ENCODE data around the gene RASSF7.
A peak's percentile ranks its signal among the peaks of the same experiment; 100 is the strongest.
"Not testable (repeated sequence)": the region's sequence is repeated elsewhere in the genome, so short reads cannot be mapped to it uniquely, and the experiment has no call there.

The RASSF7 gene, protein sequence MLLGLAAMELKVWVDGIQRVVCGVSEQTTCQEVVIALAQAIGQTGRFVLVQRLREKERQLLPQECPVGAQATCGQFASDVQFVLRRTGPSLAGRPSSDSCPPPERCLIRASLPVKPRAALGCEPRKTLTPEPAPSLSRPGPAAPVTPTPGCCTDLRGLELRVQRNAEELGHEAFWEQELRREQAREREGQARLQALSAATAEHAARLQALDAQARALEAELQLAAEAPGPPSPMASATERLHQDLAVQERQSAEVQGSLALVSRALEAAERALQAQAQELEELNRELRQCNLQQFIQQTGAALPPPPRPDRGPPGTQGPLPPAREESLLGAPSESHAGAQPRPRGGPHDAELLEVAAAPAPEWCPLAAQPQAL

GRCh38 chr11:560305-561147, at the start of gene RASSF7, which contains the start of gene LMNTD2:
TSS of gene RASSF7 (plus strand) at chr11:560970. CDS start at chr11:561769, 799 bp downstream.
TSS of gene LMNTD2 (minus strand) at chr11:560738. CDS start at chr11:560716, 22 bp downstream.
- DNase-seq (ENCODE audit: low read depth in 2 of 2): peak; percentile 35 to 49

DNA sequence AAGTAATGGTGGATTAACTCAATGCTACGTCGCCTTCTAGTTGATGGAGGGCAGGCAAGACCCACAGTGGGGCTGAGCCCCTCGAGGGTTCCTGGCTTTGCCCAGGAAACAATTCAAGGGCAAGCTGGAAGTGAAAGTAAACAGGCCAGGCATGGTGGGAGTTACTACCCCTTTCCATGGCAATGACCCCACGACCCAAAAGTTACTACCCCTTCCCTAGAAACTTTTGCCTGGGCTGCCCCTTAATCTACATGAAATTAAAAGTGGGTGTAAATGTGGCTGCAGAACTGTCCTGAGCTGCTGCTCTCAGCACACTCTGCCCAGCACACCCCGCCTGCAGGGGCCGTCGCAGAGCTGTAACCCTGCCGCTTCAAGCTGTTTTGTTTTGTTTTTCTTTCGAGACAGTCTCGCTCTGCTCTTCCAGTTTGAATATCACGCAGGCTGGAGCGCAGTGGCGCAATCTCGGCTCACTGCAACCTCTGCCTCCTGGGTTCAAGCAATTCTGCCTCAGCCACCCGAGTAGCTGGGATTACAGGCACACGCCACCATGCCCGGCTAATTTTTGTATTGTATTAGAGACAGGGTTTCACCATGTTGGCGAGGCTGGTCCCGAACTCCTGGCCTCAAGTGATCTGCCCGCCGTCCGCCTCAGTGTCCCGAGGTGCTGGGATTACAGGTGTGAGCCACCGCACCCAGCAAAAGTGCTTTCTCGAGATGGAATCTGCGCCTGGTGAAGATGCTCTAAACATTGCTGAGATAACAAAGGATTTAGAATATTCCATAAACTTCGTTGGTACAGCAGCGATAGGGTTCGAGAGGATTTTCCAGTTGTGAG, 47.8 kb upstream of the RASSF7 start:
- no peak for DNase-seq (ENCODE audit: low read depth in 2 of 2)

- DNase-seq (ENCODE audit: low read depth in 2 of 2): no peak
Observed at GRCh38 chr11:514606-515005, 46.2 kb upstream of the RASSF7 start.

DNA sequence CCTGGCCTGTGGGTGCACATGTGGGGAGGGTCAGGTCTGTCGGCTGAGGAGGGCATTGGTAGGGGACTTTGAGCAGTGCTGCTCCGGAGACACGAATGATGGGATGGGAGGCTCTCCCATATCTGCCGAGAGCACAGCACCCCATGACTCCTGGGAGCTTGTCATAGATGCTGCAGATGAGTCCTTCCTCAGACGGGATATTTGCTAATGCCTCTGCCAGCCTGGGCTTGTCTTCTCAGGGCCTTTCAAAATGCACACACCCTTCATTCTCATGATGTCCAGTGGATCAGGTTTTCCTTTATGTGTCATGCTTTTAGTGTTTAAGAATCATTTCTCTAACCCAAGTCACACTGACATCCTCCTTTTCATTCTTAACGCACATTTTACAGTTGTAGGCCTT, 45.6 kb upstream of the RASSF7 start:
- no peak for DNase-seq (ENCODE audit: low read depth in 2 of 2)

DNA sequence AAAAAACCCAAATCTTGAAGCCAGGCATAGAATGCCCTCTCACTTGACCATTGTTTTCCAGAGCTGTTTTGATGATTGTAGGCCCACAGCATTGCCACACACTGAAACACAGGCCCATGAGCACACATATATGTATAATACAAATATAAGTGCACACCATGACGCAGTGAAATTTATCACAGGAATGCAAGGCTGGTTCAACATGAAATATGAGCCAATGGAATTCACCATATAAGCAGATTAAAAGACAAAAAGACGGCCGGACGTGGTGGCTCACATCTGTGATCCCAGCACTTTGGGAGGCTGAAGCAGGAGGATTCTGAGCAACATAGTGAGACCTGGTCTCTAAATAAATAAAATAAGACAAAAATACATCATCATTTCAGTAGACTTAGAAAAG, 44.4 kb upstream of the RASSF7 start:
- DNase-seq (ENCODE audit: low read depth in 2 of 2): no peak

- DNase-seq (ENCODE audit: low read depth in 2 of 2): not testable (repeated sequence)
Observed at GRCh38 chr11:516918-517685, 43.7 kb upstream of the RASSF7 start.

DNA sequence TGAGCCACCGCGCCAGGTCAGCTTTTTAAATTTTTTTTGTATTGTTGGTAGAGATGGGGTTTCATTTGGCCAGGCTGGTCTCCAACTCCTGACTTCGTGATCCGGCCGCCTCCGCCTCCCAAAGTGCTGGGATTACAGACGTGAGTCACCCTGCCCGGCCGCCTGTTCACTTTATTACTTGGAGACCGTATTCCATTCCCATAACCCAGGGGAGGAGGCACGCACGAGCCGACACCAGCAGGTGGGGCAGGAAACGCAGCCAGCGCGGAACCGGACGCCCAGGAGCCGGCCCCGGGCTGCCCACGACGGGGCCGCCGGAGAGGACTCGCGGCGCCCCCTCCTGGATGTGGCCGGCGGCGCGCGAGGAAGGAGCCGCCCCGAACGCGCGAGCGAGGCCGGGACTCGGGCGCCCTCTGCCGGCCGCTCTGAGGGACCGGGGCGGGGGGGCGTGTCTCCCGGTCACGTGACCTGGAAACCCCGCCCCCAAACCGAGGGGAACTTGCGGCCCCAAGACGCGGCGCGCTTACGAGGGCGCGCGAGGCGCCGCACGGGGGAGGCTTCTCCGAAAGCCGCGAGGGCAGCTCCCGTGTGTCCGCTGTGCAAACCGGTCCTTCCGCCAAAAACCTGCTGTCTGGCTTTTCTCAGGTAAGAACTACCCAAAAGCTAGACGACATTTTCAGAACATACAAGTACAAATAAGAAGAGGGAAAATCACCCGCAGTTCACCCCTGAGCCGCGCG, 42.1 kb upstream of the RASSF7 start:
- peak; percentile 73 to 77 for DNase-seq (ENCODE audit: low read depth in 2 of 2)

GRCh38 chr11:520428-521176, 40.2 kb upstream of the RASSF7 start:
- DNase-seq (ENCODE audit: low read depth in 2 of 2): no peak

GRCh38 chr11:521177-521688, 39.5 kb upstream of the RASSF7 start:
- no peak for DNase-seq (ENCODE audit: low read depth in 2 of 2)

- no peak for DNase-seq (ENCODE audit: low read depth in 2 of 2)
Observed at GRCh38 chr11:526192-526591, 34.6 kb upstream of the RASSF7 start.

DNA sequence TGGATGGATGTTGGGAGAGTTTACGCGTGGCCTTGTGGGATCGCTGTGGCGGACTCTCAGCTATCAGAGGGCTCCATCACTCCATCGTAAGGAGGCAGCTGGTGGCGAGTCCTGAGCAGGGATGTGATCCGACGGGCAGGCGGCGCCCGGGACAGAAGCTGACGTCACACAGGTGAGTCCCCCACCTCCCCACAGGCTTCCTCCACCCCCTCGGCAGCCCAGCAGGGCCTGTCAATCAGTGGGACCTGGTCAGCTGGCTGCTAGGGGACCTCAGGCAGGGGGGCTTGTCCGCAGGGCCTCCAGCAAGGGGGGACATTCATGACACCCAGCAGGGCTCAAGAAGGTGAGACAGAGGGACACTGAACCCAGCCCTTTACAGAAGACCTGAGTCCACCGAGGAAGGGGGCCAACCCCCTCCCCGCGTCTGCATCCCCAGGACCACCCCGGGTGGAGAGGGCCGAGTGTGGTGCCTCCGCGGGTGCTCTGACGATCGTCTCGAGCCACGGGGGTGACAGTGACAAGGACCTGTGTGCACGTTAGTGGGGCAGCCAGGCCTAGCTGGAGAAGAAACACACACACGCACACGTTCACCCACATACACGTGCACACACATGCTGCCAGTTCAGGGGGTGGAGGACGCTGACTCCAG, 32.5 kb upstream of the RASSF7 start:
- DNase-seq (ENCODE audit: low read depth in 2 of 2): no peak

DNA sequence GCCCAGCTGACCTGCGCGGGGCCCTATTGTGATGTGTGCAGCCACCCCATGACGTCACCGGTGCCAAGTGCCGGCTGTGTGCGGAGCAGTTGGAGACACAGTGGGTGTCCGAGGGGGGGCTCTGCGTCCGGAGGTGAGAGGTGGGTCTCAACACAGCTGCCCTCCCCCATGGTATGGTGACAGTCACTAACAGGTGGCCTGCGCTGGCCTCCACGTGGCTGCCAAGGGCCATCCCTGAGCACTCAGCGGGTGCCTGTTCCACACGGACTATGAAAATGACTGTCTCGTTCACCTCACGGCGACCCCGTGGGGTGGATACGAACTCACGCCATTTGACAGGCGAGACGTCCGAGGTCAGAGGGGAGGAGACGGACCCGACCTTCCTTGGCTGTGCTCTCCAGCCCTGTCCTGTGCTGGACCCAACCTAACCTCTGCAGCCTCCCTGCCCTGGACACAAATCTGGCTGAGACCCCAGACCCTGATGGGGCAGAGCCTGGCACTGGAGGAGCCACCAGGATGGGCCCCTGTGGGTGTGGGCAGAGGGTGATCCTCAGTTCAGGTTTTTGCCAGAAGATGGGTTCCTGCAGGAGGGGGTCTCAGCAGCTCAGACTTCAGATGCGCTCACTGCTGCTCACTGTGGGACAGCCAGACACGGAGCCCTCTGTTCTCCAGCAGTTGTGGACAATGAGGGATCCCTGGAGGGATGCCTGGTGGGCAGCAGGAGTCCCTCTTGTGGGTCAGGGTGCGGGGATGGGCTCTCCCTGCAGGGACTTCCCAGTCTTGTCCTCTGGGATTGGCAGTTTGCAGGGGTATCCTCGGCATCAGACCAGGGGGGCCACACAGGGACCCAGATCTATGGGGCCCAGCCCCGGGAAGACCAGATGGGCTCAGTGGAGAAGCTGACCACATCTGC, 31.7 kb upstream of the RASSF7 start:
- DNase-seq (ENCODE audit: low read depth in 2 of 2): no peak

DNA sequence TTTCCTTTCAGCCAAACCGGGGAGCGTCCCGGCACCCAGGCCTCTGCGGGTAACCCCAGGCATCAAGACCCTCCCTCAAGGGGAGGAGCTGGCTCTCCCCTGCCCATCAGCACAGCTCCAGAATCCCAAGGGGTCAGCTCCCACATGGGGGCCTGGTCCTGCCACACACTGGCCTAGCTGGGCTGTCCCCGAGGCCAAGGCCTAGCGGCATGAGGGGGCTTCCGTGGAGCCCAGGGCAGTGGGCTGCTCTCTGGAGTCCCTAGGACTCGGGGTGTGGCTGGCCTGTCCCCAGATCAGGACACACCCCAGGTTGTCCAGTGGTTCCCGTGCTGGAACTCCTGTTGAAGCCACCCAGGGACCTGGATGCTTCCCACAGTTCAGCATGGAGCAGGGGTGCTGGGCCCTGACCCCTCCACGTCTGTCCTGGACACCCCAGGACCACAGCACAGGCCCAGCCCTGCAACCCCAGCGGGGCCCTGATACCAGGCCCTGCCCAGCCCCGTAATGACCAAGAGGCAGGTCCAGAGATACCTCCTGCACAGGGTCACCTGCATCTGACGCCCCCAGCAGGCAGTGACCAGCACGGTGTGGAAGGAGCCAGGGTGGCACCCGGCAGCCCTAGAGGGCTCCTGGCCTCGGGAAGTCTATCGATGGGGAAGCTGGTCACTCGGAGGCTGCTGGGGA, 30.9 kb upstream of the RASSF7 start:
- DNase-seq (ENCODE audit: low read depth in 2 of 2): no peak

- DNase-seq (ENCODE audit: low read depth in 2 of 2): no peak
Observed at GRCh38 chr11:530960-531831, 29.6 kb upstream of the RASSF7 start.

- DNase-seq (ENCODE audit: low read depth in 2 of 2): no peak
Observed at GRCh38 chr11:531919-532526, 28.7 kb upstream of the RASSF7 start.

GRCh38 chr11:532527-532985, 28.2 kb upstream of the RASSF7 start:
- DNase-seq (ENCODE audit: low read depth in 2 of 2): no peak
